Measurements from ENCODE around the gene NTSR1. TPM values are rescaled to one million over a fixed set of nuclear protein-coding genes. Genes with fewer than 3 reads are reported as not detected.

The NTSR1 gene
- polyA plus RNA-seq, 3 donors = 0.35 to 2.5 (median 0.40) TPM

GRCh38 chr20:62699296-62699695 lies 9.3 kb upstream of the NTSR1 start:
- no peaks in the 10 kb centered on the region for H3K9me3 ChIP-seq (replicated peaks in 1 of 2; ENCODE audit: control insufficient read depth in 1 of 2, insufficient read depth in 1 of 2, low read length in 2 of 2)
- DNase-seq = no peak

DNA sequence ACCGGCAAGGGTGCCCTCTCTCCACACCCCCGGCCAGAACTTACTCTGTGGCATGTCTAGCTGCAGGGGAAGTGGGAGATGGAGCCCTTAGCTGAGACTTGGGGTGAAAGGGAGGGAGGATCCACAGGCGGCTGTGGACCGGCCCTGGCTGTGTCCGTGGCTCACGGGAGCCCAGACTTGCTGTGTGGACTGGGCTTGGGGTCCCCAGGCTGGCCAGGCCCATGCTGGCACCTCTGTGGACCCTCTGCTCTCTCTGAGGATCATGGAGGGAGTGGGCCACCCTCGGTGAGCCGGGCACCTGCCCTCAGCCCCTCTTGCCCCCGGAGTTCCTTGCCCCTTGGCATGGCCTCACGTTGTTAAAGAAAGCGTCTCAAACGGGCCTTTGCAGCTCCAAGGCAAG lies 8.9 kb upstream of the NTSR1 start:
- no peaks in the 10 kb centered on the region for H3K27me3 ChIP-seq (ENCODE audit: control insufficient read depth in 2 of 2, insufficient read depth in 2 of 2, low read length in 2 of 2)
- intact Hi-C loops (cut with micrococcal nuclease) = no loop called here

More at GRCh38 chr20:62699296-62699695, 9.3 kb upstream of the NTSR1 start:
- Histone ChIP-seq H3K79me2 (ENCODE audit: insufficient read depth, low read length) (no peaks in the 10 kb centered on the region), H3K4me1 (ENCODE audit: control insufficient read depth in 1 of 2, insufficient read depth in 2 of 2, low read length in 2 of 2) (peaks cover 38 to 45% of the 10 kb centered on the region in 2 donors), H3K27me3 (ENCODE audit: control insufficient read depth in 2 of 2, insufficient read depth in 2 of 2, low read length in 2 of 2) (no peaks in the 10 kb centered on the region), H3K27ac (ENCODE audit: low read depth in 1 of 2, low read length in 2 of 2) (no peak overlapping the region), H3K36me3 (replicated peaks in 1 of 2; ENCODE audit: control insufficient read depth in 1 of 2, insufficient read depth in 2 of 2, low read length in 2 of 2) (no peaks in the 10 kb centered on the region), H3K4me3 (replicated peaks in 1 of 3; ENCODE audit: low read depth in 2 of 3, low read length in 3 of 3) (no peak overlapping the region), H4K20me1 (ENCODE audit: insufficient read depth, low read length) (no peaks in the 10 kb centered on the region), H3K4me2 (replicated peaks; ENCODE audit: extremely low read depth, low read length, poor library complexity, severe bottlenecking) (no peak overlapping the region), H3K9ac (ENCODE audit: insufficient read depth, low read length, poor library complexity, severe bottlenecking) (no peak overlapping the region), H2AFZ (ENCODE audit: insufficient read depth, low read depth, low read length, poor library complexity, severe bottlenecking) (no peak overlapping the region)
- WGBS (ENCODE audit: insufficient coverage) = 95% methylated on average over 8 of the region's 19 CpGs
- Mint-ChIP-seq H3K36me3 (peaks cover 0 to 3% of the 10 kb centered on the region in 2 donors), H3K9me3 (peaks cover 0 to 2% (median 0%) of the 10 kb centered on the region in 7 donors), H3K4me1 (peaks cover 43% of the 10 kb centered on the region), H3K27me3 (ENCODE audit: low read depth in 3 of 3) (peaks cover 2 to 6% (median 4%) of the 10 kb centered on the region in 3 donors), H3K27ac (peak overlapping the region in 1 of 7 donors; percentile 15), H3K4me3 (no peak overlapping the region)
- TF ChIP-seq, protein P1, sequence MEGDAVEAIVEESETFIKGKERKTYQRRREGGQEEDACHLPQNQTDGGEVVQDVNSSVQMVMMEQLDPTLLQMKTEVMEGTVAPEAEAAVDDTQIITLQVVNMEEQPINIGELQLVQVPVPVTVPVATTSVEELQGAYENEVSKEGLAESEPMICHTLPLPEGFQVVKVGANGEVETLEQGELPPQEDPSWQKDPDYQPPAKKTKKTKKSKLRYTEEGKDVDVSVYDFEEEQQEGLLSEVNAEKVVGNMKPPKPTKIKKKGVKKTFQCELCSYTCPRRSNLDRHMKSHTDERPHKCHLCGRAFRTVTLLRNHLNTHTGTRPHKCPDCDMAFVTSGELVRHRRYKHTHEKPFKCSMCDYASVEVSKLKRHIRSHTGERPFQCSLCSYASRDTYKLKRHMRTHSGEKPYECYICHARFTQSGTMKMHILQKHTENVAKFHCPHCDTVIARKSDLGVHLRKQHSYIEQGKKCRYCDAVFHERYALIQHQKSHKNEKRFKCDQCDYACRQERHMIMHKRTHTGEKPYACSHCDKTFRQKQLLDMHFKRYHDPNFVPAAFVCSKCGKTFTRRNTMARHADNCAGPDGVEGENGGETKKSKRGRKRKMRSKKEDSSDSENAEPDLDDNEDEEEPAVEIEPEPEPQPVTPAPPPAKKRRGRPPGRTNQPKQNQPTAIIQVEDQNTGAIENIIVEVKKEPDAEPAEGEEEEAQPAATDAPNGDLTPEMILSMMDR (IDR thresholded peaks at IDR 0.05) = no peak
- intact Hi-C loops (cut with micrococcal nuclease) = no loop called here

More for the DNA sequence above, 8.9 kb upstream of the NTSR1 start:
- TF ChIP-seq, protein P1 (IDR thresholded peaks at IDR 0.05) = no peak
- Histone ChIP-seq H3K36me3 (replicated peaks in 1 of 2; ENCODE audit: control insufficient read depth in 1 of 2, insufficient read depth in 2 of 2, low read length in 2 of 2) (no peaks in the 10 kb centered on the region), H2AFZ (ENCODE audit: insufficient read depth, low read depth, low read length, poor library complexity, severe bottlenecking) (no peak overlapping the region), H4K20me1 (ENCODE audit: insufficient read depth, low read length) (no peaks in the 10 kb centered on the region), H3K4me3 (replicated peaks in 1 of 3; ENCODE audit: low read depth in 2 of 3, low read length in 3 of 3) (no peak overlapping the region), H3K9me3 (replicated peaks in 1 of 2; ENCODE audit: control insufficient read depth in 1 of 2, insufficient read depth in 1 of 2, low read length in 2 of 2) (no peaks in the 10 kb centered on the region), H3K27ac (ENCODE audit: low read depth in 1 of 2, low read length in 2 of 2) (no peak overlapping the region), H3K4me1 (ENCODE audit: control insufficient read depth in 1 of 2, insufficient read depth in 2 of 2, low read length in 2 of 2) (peaks cover 42 to 49% of the 10 kb centered on the region in 2 donors), H3K79me2 (ENCODE audit: insufficient read depth, low read length) (no peaks in the 10 kb centered on the region), H3K4me2 (replicated peaks; ENCODE audit: extremely low read depth, low read length, poor library complexity, severe bottlenecking) (no peak overlapping the region), H3K9ac (ENCODE audit: insufficient read depth, low read length, poor library complexity, severe bottlenecking) (no peak overlapping the region)
- H3K27ac Mint-ChIP-seq = no peak overlapping the region
- no peak overlapping the region for H3K4me3 Mint-ChIP-seq
- peaks cover 0 to 2% (median 0%) of the 10 kb centered on the region in 7 donors for H3K9me3 Mint-ChIP-seq
- peaks cover 0 to 3% of the 10 kb centered on the region in 2 donors for H3K36me3 Mint-ChIP-seq
- WGBS (ENCODE audit: insufficient coverage) = 75% methylated on average over 3 of the region's 12 CpGs
- peaks cover 48% of the 10 kb centered on the region for H3K4me1 Mint-ChIP-seq
- DNase-seq = no peak
- peaks cover 4 to 5% (median 5%) of the 10 kb centered on the region in 3 donors for H3K27me3 Mint-ChIP-seq (ENCODE audit: low read depth in 3 of 3)
